ENCODE measurements around the gene TPGS2. TPM values are rescaled to one million over a fixed set of nuclear protein-coding genes. Genes with fewer than 3 reads are reported as not detected.

Gene TPGS2
- total RNA-seq, 4 donors from 2014 or later, result 32.1 to 87.9 (median 58.2) TPM

- H3K27ac ChIP-seq, result no peak overlapping the region
- no peaks in the 10 kb centered on the region for H3K27me3 ChIP-seq
- no peak overlapping the region for H3K4me3 ChIP-seq
- H3K9me3 ChIP-seq, result no peaks in the 10 kb centered on the region
- no peaks in the 10 kb centered on the region for H3K36me3 ChIP-seq
- no peaks in the 10 kb centered on the region for H3K4me1 ChIP-seq
- TF ChIP-seq POLR2A (IDR thresholded peaks at IDR 0.05), result no peak
- TF ChIP-seq, protein P1, sequence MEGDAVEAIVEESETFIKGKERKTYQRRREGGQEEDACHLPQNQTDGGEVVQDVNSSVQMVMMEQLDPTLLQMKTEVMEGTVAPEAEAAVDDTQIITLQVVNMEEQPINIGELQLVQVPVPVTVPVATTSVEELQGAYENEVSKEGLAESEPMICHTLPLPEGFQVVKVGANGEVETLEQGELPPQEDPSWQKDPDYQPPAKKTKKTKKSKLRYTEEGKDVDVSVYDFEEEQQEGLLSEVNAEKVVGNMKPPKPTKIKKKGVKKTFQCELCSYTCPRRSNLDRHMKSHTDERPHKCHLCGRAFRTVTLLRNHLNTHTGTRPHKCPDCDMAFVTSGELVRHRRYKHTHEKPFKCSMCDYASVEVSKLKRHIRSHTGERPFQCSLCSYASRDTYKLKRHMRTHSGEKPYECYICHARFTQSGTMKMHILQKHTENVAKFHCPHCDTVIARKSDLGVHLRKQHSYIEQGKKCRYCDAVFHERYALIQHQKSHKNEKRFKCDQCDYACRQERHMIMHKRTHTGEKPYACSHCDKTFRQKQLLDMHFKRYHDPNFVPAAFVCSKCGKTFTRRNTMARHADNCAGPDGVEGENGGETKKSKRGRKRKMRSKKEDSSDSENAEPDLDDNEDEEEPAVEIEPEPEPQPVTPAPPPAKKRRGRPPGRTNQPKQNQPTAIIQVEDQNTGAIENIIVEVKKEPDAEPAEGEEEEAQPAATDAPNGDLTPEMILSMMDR (IDR thresholded peaks at IDR 0.05), result no peak
- DNase-seq, result no peak
Observed at GRCh38 chr18:36856815-36857214, 28.0 kb upstream of the TPGS2 start.

DNA sequence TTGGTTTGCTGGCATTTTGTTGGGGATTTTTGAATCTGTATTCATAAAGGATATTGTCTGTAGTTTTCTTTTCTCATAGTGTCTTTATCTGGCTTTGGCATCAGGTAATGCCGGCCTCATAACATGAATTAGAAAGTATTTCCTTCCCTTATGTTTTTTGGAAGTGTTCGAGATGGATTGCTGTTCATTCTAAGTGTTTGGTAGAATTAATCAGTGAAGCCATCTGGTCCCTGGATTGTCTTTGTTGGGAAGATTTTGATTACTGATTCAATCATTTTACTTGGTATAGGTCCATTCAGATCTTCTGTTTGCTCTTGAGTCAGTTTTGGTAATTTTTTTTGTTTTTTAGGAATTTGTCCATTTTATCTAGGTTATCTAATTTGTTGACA, 22.4 kb upstream of the TPGS2 start:
- Histone ChIP-seq H3K4me3 (no peak overlapping the region), H3K9me3 (no peaks in the 10 kb centered on the region), H3K27me3 (no peaks in the 10 kb centered on the region), H3K36me3 (no peaks in the 10 kb centered on the region), H3K4me1 (no peaks in the 10 kb centered on the region), H3K27ac (no peak overlapping the region)
- DNase-seq, result no peak
- no peak for TF ChIP-seq POLR2A (IDR thresholded peaks at IDR 0.05)

GRCh38 chr18:36850527-36851201, 21.9 kb upstream of the TPGS2 start:
- H3K4me3 ChIP-seq, result no peak overlapping the region

DNA sequence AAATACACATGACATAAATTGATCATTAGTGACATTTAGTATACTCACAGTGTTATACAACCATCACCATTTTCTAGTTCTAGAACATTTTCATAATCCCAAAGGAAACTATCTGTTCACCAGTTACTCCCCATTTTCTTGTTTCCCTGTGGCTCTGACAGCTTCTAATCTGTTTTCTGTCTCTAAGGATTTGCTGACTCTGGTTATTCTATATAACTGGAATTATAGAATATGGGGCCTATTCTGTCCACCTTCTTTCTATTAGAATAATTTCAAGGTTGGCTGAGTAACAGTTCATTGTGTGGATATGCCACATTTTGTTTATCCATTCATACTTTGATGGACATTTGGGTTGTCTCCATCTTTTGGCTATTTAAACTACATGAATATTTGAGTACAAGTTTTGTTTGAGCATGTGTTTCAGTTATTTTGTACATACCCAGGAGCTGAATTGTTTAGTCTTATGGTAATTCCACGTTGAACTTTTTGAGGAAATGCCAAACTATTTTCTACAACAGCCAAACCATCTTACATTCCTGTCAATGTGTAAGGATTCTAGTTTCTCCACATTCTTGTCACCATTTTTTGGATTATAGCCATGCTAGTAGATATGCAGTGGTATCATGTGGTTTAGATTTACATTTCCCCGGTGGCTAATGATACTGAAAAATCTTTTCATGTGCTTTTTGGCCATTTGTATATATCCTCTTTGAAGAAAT, 20.6 kb upstream of the TPGS2 start:
- no peak for DNase-seq
- no peaks in the 10 kb centered on the region for H3K4me1 ChIP-seq
- H3K27me3 ChIP-seq, result no peaks in the 10 kb centered on the region
- H3K4me3 ChIP-seq, result no peak overlapping the region
- no peaks in the 10 kb centered on the region for H3K36me3 ChIP-seq
- no peaks in the 10 kb centered on the region for H3K9me3 ChIP-seq
- TF ChIP-seq, protein P1 (IDR thresholded peaks at IDR 0.05), result no peak
- no peak for TF ChIP-seq POLR2A (IDR thresholded peaks at IDR 0.05)
- no peak overlapping the region for H3K27ac ChIP-seq

More at GRCh38 chr18:36850527-36851201, 21.9 kb upstream of the TPGS2 start:
- Histone ChIP-seq H3K27ac (no peak overlapping the region), H3K36me3 (no peaks in the 10 kb centered on the region), H3K4me1 (no peaks in the 10 kb centered on the region), H3K27me3 (no peaks in the 10 kb centered on the region), H3K9me3 (no peaks in the 10 kb centered on the region)
- DNase-seq, result no peak
- no peak for TF ChIP-seq POLR2A (IDR thresholded peaks at IDR 0.05)
- TF ChIP-seq, protein P1 (IDR thresholded peaks at IDR 0.05), result no peak

DNA sequence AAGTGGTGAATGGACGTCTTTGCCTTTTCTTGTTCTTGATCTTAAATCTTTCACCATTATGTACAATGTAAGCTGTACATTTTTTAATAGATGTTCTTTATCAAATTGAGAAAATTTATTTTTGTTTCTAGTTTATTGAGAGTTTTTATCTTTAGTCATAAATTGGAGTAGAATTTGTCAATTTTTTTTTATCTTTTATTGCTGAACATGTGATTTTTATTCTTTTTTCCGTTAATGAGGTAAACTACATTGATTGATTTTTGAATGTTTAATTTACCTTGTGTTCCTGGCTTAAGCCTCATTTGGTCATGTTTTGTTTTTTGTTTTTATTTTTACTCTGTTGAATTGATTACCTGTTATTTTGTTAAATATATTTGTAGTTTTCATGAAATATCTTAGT, 19.8 kb upstream of the TPGS2 start:
- Histone ChIP-seq H3K27me3 (no peaks in the 10 kb centered on the region), H3K27ac (no peak overlapping the region), H3K4me1 (no peaks in the 10 kb centered on the region), H3K36me3 (no peaks in the 10 kb centered on the region), H3K4me3 (no peak overlapping the region), H3K9me3 (no peaks in the 10 kb centered on the region)
- no peak for TF ChIP-seq POLR2A (IDR thresholded peaks at IDR 0.05)
- no peak for DNase-seq

DNA sequence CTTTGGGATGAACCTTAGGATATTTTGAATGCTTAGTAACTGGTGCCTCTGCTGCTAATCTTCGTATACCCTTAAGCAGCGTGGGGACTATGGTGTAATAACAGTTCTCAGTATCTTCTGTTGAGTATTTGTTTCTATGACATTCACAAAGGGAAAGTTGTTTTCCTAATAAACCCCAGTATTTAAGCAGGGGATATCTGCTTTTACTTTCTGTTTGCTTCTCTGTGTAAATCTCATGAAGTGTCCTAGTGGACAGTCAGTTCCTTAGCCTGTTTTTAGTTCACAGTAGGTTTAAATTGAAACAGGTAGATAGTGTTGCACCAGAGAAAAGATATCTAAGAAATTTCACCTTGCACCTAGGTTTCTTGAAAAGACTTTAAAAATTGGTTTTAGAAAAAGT, 15.0 kb upstream of the TPGS2 start:
- no peaks in the 10 kb centered on the region for H3K36me3 ChIP-seq

More for the DNA sequence above, 15.0 kb upstream of the TPGS2 start:
- no peak overlapping the region for H3K4me3 ChIP-seq
- TF ChIP-seq, protein P1 (IDR thresholded peaks at IDR 0.05), result no peak
- no peak for TF ChIP-seq POLR2A (IDR thresholded peaks at IDR 0.05)
- H3K4me1 ChIP-seq, result no peaks in the 10 kb centered on the region
- H3K27me3 ChIP-seq, result no peaks in the 10 kb centered on the region
- no peak for DNase-seq
- no peak overlapping the region for H3K27ac ChIP-seq
- no peaks in the 10 kb centered on the region for H3K9me3 ChIP-seq

All from Peyer's patch (tissue), 4 donors.